DMS79 (cell line): Measurements from ENCODE around the gene GNAS-AS1.

Source experiments
- DNase-seq: peaks from one replicate; lab custom pipeline; 2025; lab: John Stamatoyannopoulos, UW

GNAS-AS1 gene

DNA sequence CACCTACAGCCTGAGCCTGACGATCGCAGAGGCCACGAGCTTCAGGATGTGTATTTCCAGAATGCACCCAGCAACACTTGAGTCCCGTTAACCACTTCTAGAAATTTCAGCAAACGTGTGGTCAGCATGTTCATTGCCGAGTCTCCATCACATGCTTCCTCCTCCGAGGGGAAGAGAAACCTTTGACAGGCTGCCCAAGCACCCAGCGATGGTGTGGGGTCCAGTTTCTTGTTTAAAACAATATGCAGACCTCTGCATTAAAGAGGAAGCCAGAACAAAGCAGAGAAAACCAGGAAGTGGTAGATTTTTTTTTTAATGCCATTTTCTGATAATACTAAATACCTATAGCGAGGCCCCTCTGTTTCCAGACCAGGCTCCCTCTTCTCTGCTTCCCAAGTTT, 71.9 kb downstream of the GNAS-AS1 start:
- DNase-seq = no peak

DNA sequence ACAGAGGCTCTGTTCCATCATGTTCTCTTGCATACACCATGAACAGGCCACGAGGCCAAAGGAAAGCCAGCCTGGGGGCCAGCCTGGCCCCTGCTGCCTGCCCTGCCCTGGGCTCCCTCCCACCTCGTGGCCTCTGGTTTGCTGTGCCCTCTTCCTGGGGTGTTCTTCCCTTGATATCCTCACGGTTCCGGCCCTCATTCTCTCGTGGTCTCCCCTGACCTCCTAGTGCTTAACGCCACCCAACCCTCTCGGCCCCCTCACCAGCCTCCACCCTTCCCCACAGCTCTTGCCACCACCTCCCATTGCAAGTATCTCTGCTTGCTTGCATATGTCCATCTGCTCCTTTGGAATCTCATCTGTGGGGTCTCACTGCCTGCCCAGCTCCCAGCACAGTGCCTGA, 73.0 kb downstream of the GNAS-AS1 start:
- no peak for DNase-seq

DNA sequence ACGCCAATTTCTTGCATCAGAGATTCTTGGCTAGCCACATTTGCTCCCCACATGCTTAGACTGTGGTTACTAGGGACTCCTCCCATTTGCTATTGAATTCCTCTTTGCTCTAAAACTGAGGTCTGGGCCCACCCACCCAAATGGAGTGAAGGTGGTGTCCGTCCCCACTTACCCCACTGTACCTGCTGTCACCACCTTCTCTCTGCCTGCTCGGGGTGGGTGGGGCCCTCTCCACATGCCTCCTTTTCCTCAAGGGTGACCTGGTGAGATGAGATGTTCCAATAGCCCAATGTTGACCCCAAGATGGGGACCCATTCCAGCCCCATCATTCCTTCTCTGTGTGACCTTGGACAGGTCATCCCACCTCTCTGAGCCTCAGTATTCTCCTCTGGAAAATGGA, 74.6 kb downstream of the GNAS-AS1 start:
- DNase-seq = no peak

DNA sequence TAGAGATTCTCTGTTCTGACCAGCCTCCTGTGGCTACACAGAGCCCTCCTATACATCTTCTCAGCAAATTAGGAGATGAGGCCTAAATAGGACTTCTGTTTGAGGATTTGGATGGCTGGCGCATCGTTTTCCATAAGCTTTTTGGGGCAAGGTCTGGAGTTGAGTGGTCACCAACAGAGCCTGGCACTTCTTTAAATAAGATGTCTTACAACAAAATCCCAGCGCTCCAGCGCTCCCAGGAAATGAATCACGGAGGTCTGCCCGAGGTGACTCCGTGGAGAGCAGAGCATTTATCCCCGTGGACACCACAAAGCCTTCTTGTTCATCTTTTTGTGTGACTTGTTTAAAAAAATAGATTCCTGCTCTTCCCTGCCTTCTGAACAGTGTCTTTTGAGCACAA, 75.3 kb downstream of the GNAS-AS1 start:
- no peak for DNase-seq

DNA sequence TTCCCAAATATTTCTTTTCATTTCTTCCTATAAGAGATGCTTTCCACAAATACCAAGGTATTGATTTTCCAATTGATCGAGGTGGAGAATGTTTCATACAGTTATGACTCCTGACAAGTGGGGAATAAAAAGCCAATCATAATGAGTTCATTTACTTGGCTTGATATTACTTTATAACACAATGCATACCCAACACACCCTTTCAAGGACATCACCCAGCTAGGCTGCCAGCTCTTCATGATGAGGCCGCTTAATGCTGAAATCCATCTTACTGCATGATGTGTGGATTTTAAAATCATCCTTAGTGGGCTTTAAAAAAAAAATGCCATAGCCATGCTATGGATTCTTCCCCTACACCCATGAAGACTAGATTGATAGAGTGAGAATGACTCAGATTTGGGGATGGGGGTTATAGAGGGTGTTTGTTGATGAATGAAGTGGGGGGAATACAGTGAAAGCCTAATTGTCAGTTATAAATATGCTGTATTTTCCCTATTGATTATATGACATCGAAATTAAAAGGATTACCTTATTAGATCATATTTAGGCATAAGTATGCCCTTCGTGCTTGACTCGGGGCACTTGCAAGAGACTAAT, 75.9 kb downstream of the GNAS-AS1 start:
- no peak for DNase-seq

DNA sequence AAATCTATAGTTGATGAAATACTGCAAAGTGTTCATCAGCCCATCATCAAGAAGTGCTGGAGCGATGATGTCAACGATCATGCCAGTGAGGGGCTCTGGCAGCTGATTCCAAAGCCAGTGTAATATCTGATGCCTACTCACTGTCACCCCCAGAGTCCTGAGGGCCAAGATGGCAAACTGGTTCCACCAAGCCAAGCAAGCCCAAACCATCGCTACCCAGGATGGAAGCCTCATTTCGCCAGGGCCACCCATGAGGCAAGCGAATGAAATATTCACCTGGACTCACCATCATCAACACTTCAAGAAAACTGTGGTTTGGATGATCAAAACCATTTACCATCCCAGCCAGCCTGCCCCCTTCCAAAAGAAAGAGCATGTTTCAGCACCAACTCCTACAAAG, 76.5 kb downstream of the GNAS-AS1 start:
- DNase-seq = no peak

DNA sequence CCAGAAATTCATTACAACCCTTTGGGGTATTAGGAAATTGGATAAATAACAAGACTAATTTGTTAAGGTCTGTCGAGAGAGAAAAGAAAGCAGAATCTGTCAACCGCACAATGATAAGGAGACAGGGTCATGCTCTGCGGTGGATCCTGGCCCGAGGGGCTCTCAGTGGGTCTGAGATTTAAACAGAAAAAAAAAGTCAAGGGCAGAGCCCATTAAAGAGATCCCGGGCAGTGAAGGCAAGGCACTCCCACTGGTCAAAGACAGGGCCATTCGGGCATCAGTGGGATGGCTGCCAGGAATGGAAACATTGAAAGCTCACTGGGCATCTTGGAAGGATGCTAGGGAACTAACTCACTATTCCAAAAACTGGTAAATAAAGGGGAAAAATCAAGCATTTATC, 77.9 kb downstream of the GNAS-AS1 start:
- no peak for DNase-seq
